Bronchial epithelial cell (primary cell): Measurements from ENCODE around the gene CMTM2. TPM values are rescaled to one million over a fixed set of nuclear protein-coding genes. Genes with fewer than 3 reads are reported as not detected.

ENCODE experiments used
- DNase-seq: peaks from one replicate; pipeline ENCODE4 v3.0.0-alpha.2; 2010; ENCODE audit warnings: low read depth
- FAIRE-seq: peaks from 2 replicates; lab custom pipeline; 2011; peaks lifted over from hg19 to GRCh38; lab: Jason Lieb, UNC
- H3K27me3 ChIP-seq: 2 replicates; pipeline ENCODE4 v1.5.1; 2011; ENCODE audit warnings: low read length; ENCODE audit not compliant: control insufficient read depth, insufficient read depth
- H3K36me3 ChIP-seq: 2 replicates; pipeline ENCODE4 v1.5.1; 2011; ENCODE audit warnings: low read length; ENCODE audit not compliant: control insufficient read depth, insufficient read depth
- H3K4me3 ChIP-seq: 2 replicates; pipeline ENCODE4 v1.5.1; 2011; ENCODE audit warnings: mild to moderate bottlenecking, low read depth, low read length, control low read depth
- CTCF ChIP-seq: IDR thresholded peaks from 2 replicates; pipeline ENCODE4 v1.5.1; 2011; ENCODE audit warnings: mild to moderate bottlenecking, moderate library complexity, low read length, control low read depth, inconsistent platforms; ENCODE audit not compliant: insufficient read depth, severe bottlenecking
- total RNA-seq: library from RNA; depleted of rRNA; stranded (reverse); fragments of >200 nt; gene quantifications from 2 replicates; pipeline ENCODE4 v1.2.1, GENCODE V29; 2014

CMTM2 gene
- total RNA-seq, 1 donor from 2014 or later = not detected

GRCh38 chr16:66634527-66635196 is 55.4 kb downstream of the CMTM2 start:
- no peaks in the 10 kb centered on the region for H3K27me3 ChIP-seq
- FAIRE-seq (no peak), DNase-seq (no peak)
- peaks cover 9% of the 10 kb centered on the region for H3K36me3 ChIP-seq
- no peak for TF ChIP-seq CTCF
- no peak overlapping the region for H3K4me3 ChIP-seq

DNA sequence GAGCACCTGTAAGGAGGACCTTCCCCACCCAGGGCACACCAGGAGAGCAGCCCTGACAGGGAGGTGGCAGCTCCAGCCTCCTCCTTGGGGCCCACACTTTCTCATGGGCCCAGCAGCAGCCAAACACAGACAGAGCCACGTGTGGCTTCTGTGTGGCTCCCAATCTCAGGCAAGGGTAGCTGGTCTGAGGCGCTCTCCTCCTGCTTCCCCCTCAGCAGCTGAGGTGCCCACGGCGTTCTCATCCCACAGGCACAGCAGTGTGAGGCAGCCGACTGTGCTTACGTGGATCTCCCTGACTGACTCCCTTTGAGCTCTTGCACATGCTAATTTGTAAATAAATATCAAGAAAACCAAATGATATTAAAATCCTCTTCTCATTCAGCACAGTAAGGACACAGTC is 56.1 kb downstream of the CMTM2 start:
- H3K36me3 ChIP-seq = peaks cover 9% of the 10 kb centered on the region
- no peak for DNase-seq
- TF ChIP-seq CTCF = no peak
- H3K4me3 ChIP-seq = no peak overlapping the region
- FAIRE-seq = no peak
- no peaks in the 10 kb centered on the region for H3K27me3 ChIP-seq

- FAIRE-seq (no peak), DNase-seq (no peak)
- TF ChIP-seq CTCF = no peak
- no peak overlapping the region for H3K4me3 ChIP-seq
- peaks cover 9% of the 10 kb centered on the region for H3K36me3 ChIP-seq
- no peaks in the 10 kb centered on the region for H3K27me3 ChIP-seq
Measured at GRCh38 chr16:66636199-66636598, 56.9 kb downstream of the CMTM2 start.

GRCh38 chr16:66637806-66638205 is 58.5 kb downstream of the CMTM2 start:
- DNase-seq (no peak), FAIRE-seq (no peak)
- TF ChIP-seq CTCF = no peak
- no peaks in the 10 kb centered on the region for H3K27me3 ChIP-seq
- peaks cover 9% of the 10 kb centered on the region for H3K36me3 ChIP-seq
- no peak overlapping the region for H3K4me3 ChIP-seq

Other genes with a start within 250 kb of the CMTM2 start
- not detected in 2 replicates for gene CDH5, start 212.8 kb upstream of the CMTM2 start, total RNA-seq
- gene BEAN1, start 152.2 kb upstream of the CMTM2 start, total RNA-seq = 0.38 TPM in 1 of 2 replicates, not detected in the other
- 8.7 and 12.8 TPM in 2 replicates for gene TK2, start 29.3 kb upstream of the CMTM2 start, total RNA-seq
- 17.7 and 22.6 TPM in 2 replicates for gene CKLF, start 26.9 kb upstream of the CMTM2 start, total RNA-seq
- gene CMTM1, start 13.0 kb upstream of the CMTM2 start, total RNA-seq = 0.26 and 0.38 TPM in 2 replicates
- gene CMTM3, start 25.2 kb downstream of the CMTM2 start, total RNA-seq = 1.1 and 1.3 TPM in 2 replicates
- gene CMTM4, start 117.3 kb downstream of the CMTM2 start, total RNA-seq = 73.0 and 83.2 TPM in 2 replicates
- 127 and 138 TPM in 2 replicates for gene DYNC1LI2, start 172.1 kb downstream of the CMTM2 start, total RNA-seq
- gene TERB1, start 222.1 kb downstream of the CMTM2 start, total RNA-seq = 0.26 TPM in 2 replicates